ENCODE measurements around the gene KLK5.

KLK5 gene

GRCh38 chr19:50968716-50969412 lies 16.0 kb upstream of the KLK5 start:
- DNase-seq: no peak

GRCh38 chr19:50967929-50968715 lies 15.3 kb upstream of the KLK5 start:
- DNase-seq: no peak

GRCh38 chr19:50964266-50964665 lies 11.4 kb upstream of the KLK5 start:
- no peak for DNase-seq

GRCh38 chr19:50963381-50963780 lies 10.5 kb upstream of the KLK5 start:
- no peak for DNase-seq

- DNase-seq: no peak
These were observed 9.4 kb upstream of the KLK5 start for GRCh38 chr19:50962245-50962644.

GRCh38 chr19:50959731-50960500 lies 7.1 kb upstream of the KLK5 start:
- no peak for DNase-seq

- DNase-seq: no peak
These were observed 4.7 kb upstream of the KLK5 start for GRCh38 chr19:50957587-50957986.

- DNase-seq: no peak
These were observed 3.0 kb downstream of the KLK5 start for GRCh38 chr19:50949861-50950260.

- no peak for DNase-seq
These were observed 5.7 kb downstream of the KLK5 start for GRCh38 chr19:50947123-50947522.

GRCh38 chr19:50944795-50945194 lies 8.0 kb downstream of the KLK5 start:
- DNase-seq: no peak

GRCh38 chr19:50943074-50943828 lies 9.6 kb downstream of the KLK5 start:
- DNase-seq: no peak

GRCh38 chr19:50939596-50939995 lies 13.2 kb downstream of the KLK5 start:
- no peak for DNase-seq

- DNase-seq: no peak
These were observed 19.2 kb downstream of the KLK5 start for GRCh38 chr19:50933640-50934039.

- DNase-seq: no peak
These were observed 20.2 kb downstream of the KLK5 start for GRCh38 chr19:50932690-50933083.

GRCh38 chr19:50932018-50932689 lies 20.7 kb downstream of the KLK5 start:
- DNase-seq: no peak

- DNase-seq: no peak
These were observed 21.8 kb downstream of the KLK5 start for GRCh38 chr19:50931023-50931422.

- DNase-seq: no peak
These were observed 24.0 kb downstream of the KLK5 start for GRCh38 chr19:50928831-50929230.

- DNase-seq: no peak
These were observed 26.7 kb downstream of the KLK5 start for GRCh38 chr19:50926144-50926543.

- DNase-seq: no peak
These were observed 27.1 kb downstream of the KLK5 start for GRCh38 chr19:50925734-50926133.

GRCh38 chr19:50924586-50924985 lies 28.3 kb downstream of the KLK5 start:
- no peak for DNase-seq

GRCh38 chr19:50922317-50922853 lies 30.5 kb downstream of the KLK5 start:
- peak; percentile 92 for DNase-seq
